HepG2 (cell line): Measurements from ENCODE around the gene CRKL. TPM values are rescaled to one million over a fixed set of nuclear protein-coding genes. Genes with fewer than 3 reads are reported as not detected.

ENCODE experiments used
- ATAC-seq: fragments of 200-7000 bp; cut with Tn5 transposase; 3 replicates; pipeline ENCODE4 v1.9.1; 2020; ENCODE audit warnings: mild to moderate bottlenecking, moderate library complexity
- BruUV-seq: library from RNA; stranded (reverse); fragments of 400-500 nt; replicated peaks from 2 replicates; lab custom pipeline; 2021; lab: Mats Ljungman, UMichigan
- CTCF ChIA-PET: fragments of 300-600 bp; formaldehyde crosslinking; extraction: SDS; loops from one replicate; lab custom pipeline; 2021; ENCODE audit warnings: low total read pairs, inconsistent platforms, low intra/inter-chr PET ratio; lab: Yijun Ruan, JAX
- POLR2A ChIA-PET: fragments of 350-600 bp; sonication (Branson Sonifier 250); formaldehyde crosslinking; loops from one replicate; lab custom pipeline; 2020; ENCODE audit warnings: antibody characterized with exemption, inconsistent platforms; lab: Yijun Ruan, JAX
- DNase-seq: peaks from one replicate; pipeline ENCODE4 v3.0.0-alpha.2; 2015; ENCODE audit warnings: low spot score
- FAIRE-seq: peaks from 3 replicates; lab custom pipeline; 2011; peaks lifted over from hg19 to GRCh38; lab: Jason Lieb, UNC
- H2AFZ ChIP-seq: one replicate; pipeline ENCODE4 v1.6.1; 2011; ENCODE audit warnings: low read length, inconsistent platforms
- H3K27ac ChIP-seq: fragments of 300-600 bp; 3 replicates; pipeline ENCODE4 v1.8.0; 2011; ENCODE audit warnings: mixed run types, mild to moderate bottlenecking, mixed read lengths, low read length, inconsistent platforms; ENCODE audit not compliant: insufficient read depth; ENCODE audit errors: extremely low read length
- H3K27me3 ChIP-seq, 2 experiments: fragments of 200-600 bp in 1 of 2; 2 replicates in 1 of 2; 3 replicates in 1 of 2; pipeline versions ENCODE4 v1.6.0 to v1.8.0; 2011; ENCODE audit warnings: low read length in 2 of 2, mild to moderate bottlenecking in 2 of 2, moderate library complexity in 2 of 2, inconsistent platforms in 1 of 2; ENCODE audit not compliant: insufficient read depth in 2 of 2, control insufficient read depth in 1 of 2
- H3K36me3 ChIP-seq, 2 experiments: fragments of 200-600 bp in 1 of 2; replicated peaks in 1 of 2; 2 replicates in 1 of 2; 3 replicates in 1 of 2; pipeline versions ENCODE4 v1.5.1 to v1.8.0; 2011; ENCODE audit warnings: low read length in 2 of 2, inconsistent platforms in 1 of 2; ENCODE audit not compliant: insufficient read depth in 2 of 2, control insufficient read depth in 1 of 2
- H3K4me1 ChIP-seq: 2 replicates; pipeline ENCODE4 v1.5.1; 2012; ENCODE audit warnings: low read length, inconsistent platforms; ENCODE audit not compliant: insufficient read depth
- H3K4me2 ChIP-seq: 2 replicates; pipeline ENCODE4 v1.6.0; 2011; ENCODE audit warnings: low read depth, low read length, inconsistent platforms
- H3K4me3 ChIP-seq, 3 experiments: fragments of 200-600 bp in 1 of 3; sonication (generic), shearing (Covaris generic) in 1 of 3; replicated peaks in 1 of 3; 2 replicates each; pipeline ENCODE4 v1.5.1; 2011 to 2016; ENCODE audit warnings: low read length in 3 of 3, inconsistent platforms in 2 of 3, low read depth in 2 of 3, mild to moderate bottlenecking in 2 of 3, control low read depth in 1 of 3, mixed read lengths in 1 of 3; ENCODE audit not compliant: insufficient read depth in 1 of 3
- H3K79me2 ChIP-seq: one replicate; pipeline ENCODE4 v1.6.1; 2011; ENCODE audit warnings: low read length, inconsistent platforms; ENCODE audit not compliant: insufficient read depth
- H3K9ac ChIP-seq: 2 replicates; pipeline ENCODE4 v1.6.0; 2011; ENCODE audit warnings: mild to moderate bottlenecking, low read depth, low read length, inconsistent platforms; ENCODE audit not compliant: insufficient read depth
- H3K9me3 ChIP-seq: 2 replicates; pipeline ENCODE4 v1.5.1; 2012; ENCODE audit warnings: mild to moderate bottlenecking, low read length
- H4K20me1 ChIP-seq: 2 replicates; pipeline ENCODE4 v1.6.0; 2011; ENCODE audit warnings: inconsistent platforms, mild to moderate bottlenecking, low read length, moderate library complexity; ENCODE audit not compliant: insufficient read depth
- DR1 ChIP-seq: sonication (generic); formaldehyde crosslinking; IDR thresholded peaks from 2 replicates; pipeline ENCODE4 v1.8.0; 2021; ENCODE audit warnings: mild to moderate bottlenecking, missing genetic modification reagents, inconsistent platforms
- ELF3 ChIP-seq: IDR thresholded peaks from 2 replicates; pipeline ENCODE4 v1.6.1; 2016; ENCODE audit warnings: missing genetic modification reagents, missing compliant biosample characterization
- KDM6A ChIP-seq: IDR thresholded peaks from 2 replicates; pipeline ENCODE4 v1.6.1; 2016; ENCODE audit warnings: low read depth
- MED1 ChIP-seq: sonication (generic); formaldehyde crosslinking; IDR thresholded peaks from 2 replicates; pipeline ENCODE4 v1.4.0; 2020; ENCODE audit warnings: missing genetic modification reagents
- NR2C2 ChIP-seq: sonication (generic); formaldehyde crosslinking; IDR thresholded peaks from 2 replicates; pipeline ENCODE4 v1.4.0; 2020; ENCODE audit warnings: missing genetic modification reagents, mild to moderate bottlenecking, moderate library complexity, borderline replicate concordance
- NR2F1 ChIP-seq, 2 experiments: fragments of 450-650 bp in 1 of 2; formaldehyde crosslinking in 1 of 2; IDR thresholded peaks; 2 replicates each; pipeline versions ENCODE4 v1.5.0 to v1.6.1; 2016 to 2020; ENCODE audit warnings: mild to moderate bottlenecking in 1 of 2, missing compliant biosample characterization in 1 of 2, missing genetic modification reagents in 1 of 2, moderate library complexity in 1 of 2
- PHB2 ChIP-seq: fragments of 450-650 bp; IDR thresholded peaks from 2 replicates; pipeline ENCODE4 v1.6.1; 2018; ENCODE audit not compliant: partially characterized antibody
- POGZ ChIP-seq: sonication (generic); formaldehyde crosslinking; IDR thresholded peaks from 2 replicates; pipeline ENCODE4 v1.4.0; 2020; ENCODE audit warnings: mild to moderate bottlenecking, missing genetic modification reagents
- SIN3A ChIP-seq: IDR thresholded peaks from 2 replicates; pipeline ENCODE4 v1.6.1; 2011; ENCODE audit warnings: low read depth, mild to moderate bottlenecking, control low read depth, low read length, borderline replicate concordance
- SIX1 ChIP-seq: sonication (generic); formaldehyde crosslinking; IDR thresholded peaks from 2 replicates; pipeline ENCODE4 v1.4.0; 2020; ENCODE audit warnings: missing genetic modification reagents, borderline replicate concordance
- TAF1 ChIP-seq: sonication (generic); formaldehyde crosslinking; IDR thresholded peaks from 2 replicates; pipeline ENCODE4 v1.4.0; 2020; ENCODE audit warnings: missing genetic modification reagents
- ZFP62 ChIP-seq: sonication (generic); formaldehyde crosslinking; IDR thresholded peaks from 2 replicates; pipeline ENCODE4 v1.4.0; 2020; ENCODE audit warnings: missing genetic modification reagents
- ZFP90 ChIP-seq: sonication (generic); formaldehyde crosslinking; IDR thresholded peaks from 2 replicates; pipeline ENCODE4 v1.8.0; 2022; ENCODE audit warnings: missing genetic modification reagents, mild to moderate bottlenecking, inconsistent platforms, borderline replicate concordance
- ZFX ChIP-seq: sonication (generic); formaldehyde crosslinking; IDR thresholded peaks from 2 replicates; pipeline ENCODE4 v1.4.0; 2020; ENCODE audit warnings: mild to moderate bottlenecking, low read depth, missing genetic modification reagents, moderate library complexity
- ZMYM3 ChIP-seq: sonication (generic); formaldehyde crosslinking; IDR thresholded peaks from 2 replicates; pipeline ENCODE4 v1.5.1; 2020; ENCODE audit warnings: mild to moderate bottlenecking, missing genetic modification reagents
- ZNF83 ChIP-seq: sonication (generic); formaldehyde crosslinking; IDR thresholded peaks from 2 replicates; pipeline ENCODE4 v1.4.0; 2020; ENCODE audit warnings: missing genetic modification reagents, mild to moderate bottlenecking, borderline replicate concordance
- WGBS: methylation state at CpG from one replicate; pipeline ENCODE4 v1.1.6; 2017; ENCODE audit warnings: low lambda C conversion rate; 5-methylcytosine and 5-hydroxymethylcytosine counted together
- in situ Hi-C: cut with HindIII; loops from 2 replicates; pipeline ENCODE4 v1.10.0; 2017; ENCODE audit warnings: low pct_unique_long_range_greater_than_20kb; ENCODE audit not compliant: extremely low pct_ligation_motif_present
- intact Hi-C: fragments of 100-400 bp; cut with micrococcal nuclease; formaldehyde crosslinking; loops from one replicate; pipeline ENCODE4 v1.10.0; 2022; ENCODE audit not compliant: unreplicated experiment
- polyA plus RNA-seq, 8 experiments: library from polyadenylated mRNA; depleted of rRNA in 3 of 8; stranded (reverse) in 7 of 8; unstranded in 1 of 8; fragments of >200 nt; fragmentation: Illumina TruSeq in 4 of 8; extraction: Trizol in 4 of 8; gene quantifications; 2 replicates each; pipeline versions ENCODE4 v1.2.1 to v1.2.3, GENCODE V29; 2011 to 2016; ENCODE audit warnings: low read depth in 4 of 8, missing spikeins in 1 of 8, mixed read lengths in 1 of 8; ENCODE audit not compliant: insufficient read depth in 1 of 8
- total RNA-seq, 5 experiments: library from RNA; depleted of rRNA; stranded (reverse); fragments of >200 nt; fragmentation: Illumina TruSeq; extraction: Trizol; gene quantifications; 2 replicates each; pipeline ENCODE4 v1.2.3, GENCODE V29; 2016; ENCODE audit warnings: low read depth in 1 of 5
- TF ChIP-seq, protein P1 (sequence below): sonication (generic); formaldehyde crosslinking; IDR thresholded peaks from 2 replicates; pipeline ENCODE4 v1.8.0; 2022; ENCODE audit warnings: mild to moderate bottlenecking, missing genetic modification reagents
- TF ChIP-seq, protein P2 (sequence below): IDR thresholded peaks from 2 replicates; pipeline ENCODE4 v1.6.1; 2016
- TF ChIP-seq, protein P3 (sequence below): sonication (generic); formaldehyde crosslinking; IDR thresholded peaks from 2 replicates; pipeline ENCODE4 v1.5.0; 2020; ENCODE audit warnings: missing genetic modification reagents, mild to moderate bottlenecking, borderline replicate concordance
- TF ChIP-seq, protein P4 (sequence below): sonication (generic); formaldehyde crosslinking; IDR thresholded peaks from 2 replicates; pipeline ENCODE4 v1.8.1; 2023; ENCODE audit warnings: missing genetic modification reagents, mild to moderate bottlenecking, borderline replicate concordance

Gene CRKL
- total and polyA plus RNA-seq, 2 of the 13 experiments (the other 11 are each of a cell fraction or from before 2014, with no cell fraction given): 37.4 to 60.6 TPM

DNA sequence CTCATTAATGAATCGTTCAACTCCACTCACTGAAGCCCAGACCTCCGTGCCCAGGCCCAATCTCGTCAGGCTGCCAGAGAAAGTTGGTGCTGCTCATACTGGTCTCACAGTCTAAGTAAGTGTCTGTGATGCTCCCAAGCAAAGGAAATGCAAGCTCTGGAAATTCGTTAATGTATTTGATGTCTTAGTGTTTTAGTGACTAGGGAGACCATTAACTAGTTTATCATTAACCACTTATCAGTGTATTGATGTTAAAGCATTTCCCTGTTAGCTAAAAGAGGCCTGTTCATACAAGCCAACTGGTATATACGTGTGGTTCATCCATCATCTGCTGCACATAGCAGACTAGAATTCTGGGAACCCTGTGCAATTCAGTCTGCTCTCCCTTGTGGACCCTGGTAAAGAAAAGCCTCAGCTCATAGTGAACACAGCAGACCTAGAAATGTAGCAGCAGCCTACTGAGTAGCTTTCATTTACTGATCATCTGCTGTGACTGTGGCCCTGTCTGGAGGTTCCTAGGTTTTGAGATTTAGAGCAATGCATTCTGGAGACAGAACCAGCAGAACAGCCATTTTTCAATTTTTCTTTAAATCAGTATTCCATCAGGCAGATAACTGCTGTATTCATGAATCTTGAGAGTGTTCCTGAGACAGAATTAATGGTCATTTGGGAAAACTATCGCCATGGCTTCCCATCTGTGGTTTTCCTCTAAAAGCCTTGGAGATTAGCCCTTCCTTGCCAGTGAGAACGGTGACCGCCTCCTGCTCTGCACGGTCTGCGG is 34.1 kb downstream of the CRKL start:
- Histone ChIP-seq H3K27me3 (no peaks in the 10 kb centered on the region), H3K79me2 (peaks cover 83% of the 10 kb centered on the region), H3K4me2 (peak overlapping the region; percentile 72), H3K4me1 (peaks cover 98% of the 10 kb centered on the region), H4K20me1 (peaks cover 27% of the 10 kb centered on the region), H2AFZ (no peak overlapping the region), H3K27ac (peak overlapping the region; percentile 82), H3K36me3 (peaks cover 1 to 23% of the 10 kb centered on the region in 2 experiments), H3K4me3 (peak overlapping the region in 2 of 3 experiments; percentile 29 to 46; a peak in 3 of 6 replicates), H3K9ac (peak overlapping the region; percentile 63), H3K9me3 (no peaks in the 10 kb centered on the region)
- intact Hi-C loops (loop anchor here (10.0 kb wide), 1 partner anchor 177 kb away; the partner anchor contains the start of gene SERPIND1), in situ Hi-C loops (loop anchor here (5.0 kb wide), 1 partner anchor 34 kb away; the partner anchor contains the start of gene CRKL)
- peak; percentile 89 for DNase-seq
- FAIRE-seq: peak; percentile 74
- ChIA-PET POLR2A (interaction anchor here (0.6 to 5.0 kb wide), 13 partner anchors 12 to 178 kb away, joined by 3 to 14 read pairs (median 3); partner anchors contain the start of genes CRKL, LZTR1, P2RX6 and SERPIND1), CTCF (no interaction called here)
- WGBS: 39% methylated on average over 10 of the region's 10 CpGs
- peak; percentile 66 for ATAC-seq
- BruUV-seq: no TSS peak
- TF ChIP-seq MED1 (CRISPR knock-in tag) (peak; percentile 88), ZFX (CRISPR knock-in tag) (peak; percentile 23; the same call in 1 of the 2 replicates), KDM6A (CRISPR knock-in tag) (peak; percentile 52; the same call in 1 of the 2 replicates), TAF1 (CRISPR knock-in tag) (peak; percentile 4; the same call in 1 of the 2 replicates), DR1 (CRISPR knock-in tag) (no peak), ZFP62 (CRISPR knock-in tag) (no peak), NR2C2 (CRISPR knock-in tag) (no peak), SIN3A (0 out of 2 replicates have a peak, but pooled peaks have one; percentile 14), ZNF83 (CRISPR knock-in tag) (no peak), PHB2 (no peak), ZMYM3 (CRISPR knock-in tag) (no peak), SIX1 (CRISPR knock-in tag) (no peak; the same call in 1 of the 2 replicates), ELF3 (peak; percentile 79; the same call in 1 of the 2 replicates), NR2F1 (CRISPR knock-in tag; IDR thresholded peaks at IDR 0.05) (no peak), ZFP90 (no peak; the same call in 1 of the 2 replicates), POGZ (0 out of 2 replicates have a peak, but pooled peaks have one; percentile 24)
- TF ChIP-seq, protein P1, sequence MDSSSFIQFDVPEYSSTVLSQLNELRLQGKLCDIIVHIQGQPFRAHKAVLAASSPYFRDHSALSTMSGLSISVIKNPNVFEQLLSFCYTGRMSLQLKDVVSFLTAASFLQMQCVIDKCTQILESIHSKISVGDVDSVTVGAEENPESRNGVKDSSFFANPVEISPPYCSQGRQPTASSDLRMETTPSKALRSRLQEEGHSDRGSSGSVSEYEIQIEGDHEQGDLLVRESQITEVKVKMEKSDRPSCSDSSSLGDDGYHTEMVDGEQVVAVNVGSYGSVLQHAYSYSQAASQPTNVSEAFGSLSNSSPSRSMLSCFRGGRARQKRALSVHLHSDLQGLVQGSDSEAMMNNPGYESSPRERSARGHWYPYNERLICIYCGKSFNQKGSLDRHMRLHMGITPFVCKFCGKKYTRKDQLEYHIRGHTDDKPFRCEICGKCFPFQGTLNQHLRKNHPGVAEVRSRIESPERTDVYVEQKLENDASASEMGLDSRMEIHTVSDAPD (CRISPR knock-in tag): 0 out of 2 replicates have a peak, but pooled peaks have one; percentile 9
- TF ChIP-seq, protein P2, sequence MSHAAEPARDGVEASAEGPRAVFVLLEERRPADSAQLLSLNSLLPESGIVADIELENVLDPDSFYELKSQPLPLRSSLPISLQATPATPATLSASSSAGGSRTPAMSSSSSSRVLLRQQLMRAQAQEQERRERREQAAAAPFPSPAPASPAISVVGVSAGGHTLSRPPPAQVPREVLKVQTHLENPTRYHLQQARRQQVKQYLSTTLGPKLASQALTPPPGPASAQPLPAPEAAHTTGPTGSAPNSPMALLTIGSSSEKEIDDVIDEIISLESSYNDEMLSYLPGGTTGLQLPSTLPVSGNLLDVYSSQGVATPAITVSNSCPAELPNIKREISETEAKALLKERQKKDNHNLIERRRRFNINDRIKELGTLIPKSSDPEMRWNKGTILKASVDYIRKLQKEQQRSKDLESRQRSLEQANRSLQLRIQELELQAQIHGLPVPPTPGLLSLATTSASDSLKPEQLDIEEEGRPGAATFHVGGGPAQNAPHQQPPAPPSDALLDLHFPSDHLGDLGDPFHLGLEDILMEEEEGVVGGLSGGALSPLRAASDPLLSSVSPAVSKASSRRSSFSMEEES (CRISPR knock-in tag): no peak
- TF ChIP-seq, protein P3, sequence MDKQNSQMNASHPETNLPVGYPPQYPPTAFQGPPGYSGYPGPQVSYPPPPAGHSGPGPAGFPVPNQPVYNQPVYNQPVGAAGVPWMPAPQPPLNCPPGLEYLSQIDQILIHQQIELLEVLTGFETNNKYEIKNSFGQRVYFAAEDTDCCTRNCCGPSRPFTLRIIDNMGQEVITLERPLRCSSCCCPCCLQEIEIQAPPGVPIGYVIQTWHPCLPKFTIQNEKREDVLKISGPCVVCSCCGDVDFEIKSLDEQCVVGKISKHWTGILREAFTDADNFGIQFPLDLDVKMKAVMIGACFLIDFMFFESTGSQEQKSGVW (CRISPR knock-in tag): no peak
- TF ChIP-seq, protein P4, sequence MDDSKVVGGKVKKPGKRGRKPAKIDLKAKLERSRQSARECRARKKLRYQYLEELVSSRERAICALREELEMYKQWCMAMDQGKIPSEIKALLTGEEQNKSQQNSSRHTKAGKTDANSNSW (CRISPR knock-in tag): no peak
